ENCODE measurements around the gene NCKIPSD.

NCKIPSD gene

DNA sequence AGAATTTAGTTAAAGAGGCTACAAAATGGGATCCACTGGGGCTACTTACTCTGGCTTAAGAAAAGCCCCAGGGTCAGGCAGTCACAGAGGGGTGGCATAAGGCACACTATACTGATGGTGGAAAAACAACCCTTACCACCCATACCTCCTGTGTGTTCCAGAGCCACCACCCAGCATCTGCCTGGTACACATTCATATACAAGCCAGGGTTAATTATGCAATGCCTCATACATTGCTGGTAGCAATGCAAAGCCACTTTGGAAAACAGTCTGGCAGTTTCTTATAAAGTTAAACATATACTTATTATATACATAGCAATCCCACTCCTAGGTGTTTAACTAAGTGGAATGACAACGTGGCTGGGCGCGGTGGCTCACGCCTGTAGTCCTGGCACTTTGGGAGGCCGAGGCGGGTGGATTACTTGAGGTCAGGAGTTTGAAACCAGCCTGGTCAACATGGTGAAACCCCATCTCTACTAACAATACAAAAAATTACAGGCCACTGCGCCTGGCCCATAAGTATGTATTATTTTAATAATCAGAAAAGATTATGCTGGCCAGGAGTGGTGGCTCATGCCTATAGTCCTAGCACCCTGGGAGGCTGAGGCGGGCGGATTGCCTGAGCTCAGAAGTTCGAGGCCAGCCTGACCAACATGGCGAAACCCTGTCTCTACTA lies 15.2 kb upstream of the NCKIPSD start:
- H3K27me3 ChIP-seq (ENCODE audit: insufficient read depth, low read length, poor library complexity): no peaks in the 10 kb centered on the region
- no peak overlapping the region for H2BK15ac ChIP-seq (replicated peaks; ENCODE audit: low read depth)
- H3K36me3 ChIP-seq (ENCODE audit: control insufficient read depth, insufficient read depth, low read length): peaks cover 2% of the 10 kb centered on the region
- H3K23ac ChIP-seq (ENCODE audit: low read length): no peak overlapping the region
- H3K79me2 ChIP-seq (ENCODE audit: control insufficient read depth, insufficient read depth, low read length): peaks cover 83% of the 10 kb centered on the region
- H4K5ac ChIP-seq (ENCODE audit: low read length): no peak overlapping the region
- H3K9ac ChIP-seq (ENCODE audit: low read length): no peak overlapping the region
- H3K4me2 ChIP-seq (ENCODE audit: low read length): no peak overlapping the region
- H2AK5ac ChIP-seq (ENCODE audit: low read length): no peak overlapping the region
- H3K4me3 ChIP-seq (ENCODE audit: low read length): no peak overlapping the region
- H3K56ac ChIP-seq (ENCODE audit: low read length): no peak overlapping the region
- H4K8ac ChIP-seq (ENCODE audit: low read depth, low read length): no peak overlapping the region
- DNase-seq: no peak
- WGBS (ENCODE audit: extremely low coverage, insufficient coverage, low lambda C conversion rate): no CpG with 5 or more reads among the region's 11 CpGs
- H3K79me1 ChIP-seq (ENCODE audit: low read length): peaks cover 14% of the 10 kb centered on the region
- no peaks in the 10 kb centered on the region for H3K4me1 ChIP-seq (ENCODE audit: control insufficient read depth, low read depth, low read length)
- no peak overlapping the region for H3K4ac ChIP-seq (ENCODE audit: low read depth, low read length)
- no peak overlapping the region for H3K18ac ChIP-seq (ENCODE audit: low read length)
- H2BK5ac ChIP-seq (ENCODE audit: low read length): no peak overlapping the region
- H2BK120ac ChIP-seq (ENCODE audit: low read depth, low read length): no peak overlapping the region
- H3K27ac ChIP-seq (ENCODE audit: low read depth, low read length): no peak overlapping the region

DNA sequence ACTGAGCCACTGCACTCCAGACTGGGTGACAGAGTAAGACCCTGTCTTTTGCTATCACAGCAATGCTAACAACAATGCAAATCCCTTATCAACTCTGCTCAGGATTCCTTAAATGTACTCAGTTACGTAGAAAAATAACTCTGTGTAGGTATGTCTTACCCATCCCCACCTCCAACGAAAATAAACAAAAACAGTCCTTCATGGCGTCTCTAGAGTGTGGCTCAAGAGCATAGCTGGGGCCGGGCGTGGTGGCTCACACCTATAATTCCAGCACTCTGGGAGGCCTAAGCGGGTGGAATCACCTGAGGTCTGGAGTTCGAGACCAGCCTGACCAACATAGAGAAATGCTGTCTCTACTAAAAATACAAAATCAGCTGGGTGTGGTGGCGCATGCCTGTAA lies 13.2 kb upstream of the NCKIPSD start:
- WGBS (ENCODE audit: extremely low coverage, insufficient coverage, low lambda C conversion rate): no CpG with 5 or more reads among the region's 8 CpGs
- no peak overlapping the region for H2BK120ac ChIP-seq (ENCODE audit: low read depth, low read length)
- H3K4ac ChIP-seq (ENCODE audit: low read depth, low read length): no peak overlapping the region
- H3K36me3 ChIP-seq (ENCODE audit: control insufficient read depth, insufficient read depth, low read length): peaks cover 8% of the 10 kb centered on the region
- H2BK5ac ChIP-seq (ENCODE audit: low read length): no peak overlapping the region
- H3K9ac ChIP-seq (ENCODE audit: low read length): no peak overlapping the region
- H3K79me1 ChIP-seq (ENCODE audit: low read length): peaks cover 22% of the 10 kb centered on the region
- no peak overlapping the region for H2AK5ac ChIP-seq (ENCODE audit: low read length)
- peaks cover 74% of the 10 kb centered on the region for H3K79me2 ChIP-seq (ENCODE audit: control insufficient read depth, insufficient read depth, low read length)
- no peak overlapping the region for H4K8ac ChIP-seq (ENCODE audit: low read depth, low read length)
- no peak overlapping the region for H3K4me3 ChIP-seq (ENCODE audit: low read length)
- H3K56ac ChIP-seq (ENCODE audit: low read length): no peak overlapping the region
- no peak for DNase-seq
- no peaks in the 10 kb centered on the region for H3K27me3 ChIP-seq (ENCODE audit: insufficient read depth, low read length, poor library complexity)
- H3K4me1 ChIP-seq (ENCODE audit: control insufficient read depth, low read depth, low read length): no peaks in the 10 kb centered on the region
- no peak overlapping the region for H3K27ac ChIP-seq (ENCODE audit: low read depth, low read length)
- H2BK15ac ChIP-seq (replicated peaks; ENCODE audit: low read depth): no peak overlapping the region
- no peak overlapping the region for H3K18ac ChIP-seq (ENCODE audit: low read length)
- no peak overlapping the region for H4K5ac ChIP-seq (ENCODE audit: low read length)
- no peak overlapping the region for H3K23ac ChIP-seq (ENCODE audit: low read length)
- H3K4me2 ChIP-seq (ENCODE audit: low read length): no peak overlapping the region

DNA sequence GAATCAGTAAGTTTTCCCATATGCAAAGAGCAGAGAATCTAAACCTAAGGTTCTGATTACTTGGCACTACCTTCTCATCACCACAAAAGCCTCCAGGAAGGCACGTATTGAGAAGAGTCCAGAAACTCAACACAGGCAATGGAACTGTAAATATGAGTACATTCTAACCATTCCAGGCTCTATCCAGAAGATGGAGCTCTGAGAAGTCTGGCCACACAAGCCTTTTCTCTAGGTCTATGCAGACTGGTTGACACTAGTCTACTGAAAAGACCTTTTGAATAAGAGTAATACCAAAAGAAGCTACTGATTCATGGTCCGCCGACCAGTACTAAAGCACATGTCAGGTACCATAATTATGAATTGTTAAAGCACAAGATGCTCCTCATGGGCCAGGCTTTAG lies 12.2 kb upstream of the NCKIPSD start:
- Histone ChIP-seq H3K23ac (ENCODE audit: low read length) (no peak overlapping the region), H3K4ac (ENCODE audit: low read depth, low read length) (no peak overlapping the region), H3K27me3 (ENCODE audit: insufficient read depth, low read length, poor library complexity) (no peaks in the 10 kb centered on the region), H2BK120ac (ENCODE audit: low read depth, low read length) (no peak overlapping the region), H2AK5ac (ENCODE audit: low read length) (no peak overlapping the region), H3K79me2 (ENCODE audit: control insufficient read depth, insufficient read depth, low read length) (peaks cover 72% of the 10 kb centered on the region), H3K4me1 (ENCODE audit: control insufficient read depth, low read depth, low read length) (no peaks in the 10 kb centered on the region), H4K8ac (ENCODE audit: low read depth, low read length) (no peak overlapping the region), H3K56ac (ENCODE audit: low read length) (no peak overlapping the region), H3K79me1 (ENCODE audit: low read length) (peaks cover 24% of the 10 kb centered on the region), H3K36me3 (ENCODE audit: control insufficient read depth, insufficient read depth, low read length) (peaks cover 8% of the 10 kb centered on the region), H3K4me2 (ENCODE audit: low read length) (no peak overlapping the region), H4K5ac (ENCODE audit: low read length) (no peak overlapping the region), H2BK15ac (replicated peaks; ENCODE audit: low read depth) (no peak overlapping the region), H3K9ac (ENCODE audit: low read length) (no peak overlapping the region), H3K18ac (ENCODE audit: low read length) (no peak overlapping the region), H2BK5ac (ENCODE audit: low read length) (no peak overlapping the region), H3K4me3 (ENCODE audit: low read length) (no peak overlapping the region), H3K27ac (ENCODE audit: low read depth, low read length) (no peak overlapping the region)
- no CpG with 5 or more reads among the region's 3 CpGs for WGBS (ENCODE audit: extremely low coverage, insufficient coverage, low lambda C conversion rate)
- no peak for DNase-seq

DNA sequence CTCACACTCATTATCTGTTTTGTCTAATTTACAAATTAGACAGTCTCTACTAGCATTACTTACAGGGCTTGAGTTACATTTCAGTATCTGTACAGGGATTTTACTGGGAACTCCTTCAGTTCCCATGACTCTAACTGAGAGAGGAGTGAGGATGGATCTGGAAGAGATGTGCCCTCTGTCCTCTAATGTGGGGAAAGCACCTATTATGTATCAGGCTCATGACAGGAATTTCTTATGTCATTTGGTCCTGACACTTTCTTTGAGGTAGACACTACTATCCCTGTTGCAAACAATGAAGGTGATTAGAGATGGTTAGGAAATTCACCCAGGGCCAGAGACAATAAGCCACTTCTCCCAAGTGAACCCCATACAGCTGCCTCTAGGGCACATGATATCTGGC lies 10.9 kb upstream of the NCKIPSD start:
- Histone ChIP-seq H3K4me3 (ENCODE audit: low read length) (no peak overlapping the region), H3K4me2 (ENCODE audit: low read length) (no peak overlapping the region), H2AK5ac (ENCODE audit: low read length) (no peak overlapping the region), H3K56ac (ENCODE audit: low read length) (no peak overlapping the region), H2BK5ac (ENCODE audit: low read length) (no peak overlapping the region), H3K18ac (ENCODE audit: low read length) (no peak overlapping the region), H3K23ac (ENCODE audit: low read length) (no peak overlapping the region), H3K36me3 (ENCODE audit: control insufficient read depth, insufficient read depth, low read length) (peaks cover 14% of the 10 kb centered on the region), H4K5ac (ENCODE audit: low read length) (no peak overlapping the region), H2BK120ac (ENCODE audit: low read depth, low read length) (no peak overlapping the region), H3K4ac (ENCODE audit: low read depth, low read length) (no peak overlapping the region), H3K27ac (ENCODE audit: low read depth, low read length) (no peak overlapping the region), H4K8ac (ENCODE audit: low read depth, low read length) (no peak overlapping the region), H3K79me2 (ENCODE audit: control insufficient read depth, insufficient read depth, low read length) (peaks cover 58% of the 10 kb centered on the region), H3K9ac (ENCODE audit: low read length) (no peak overlapping the region), H3K27me3 (ENCODE audit: insufficient read depth, low read length, poor library complexity) (no peaks in the 10 kb centered on the region), H2BK15ac (replicated peaks; ENCODE audit: low read depth) (no peak overlapping the region), H3K79me1 (ENCODE audit: low read length) (peaks cover 28% of the 10 kb centered on the region), H3K4me1 (ENCODE audit: control insufficient read depth, low read depth, low read length) (no peaks in the 10 kb centered on the region)
- DNase-seq: no peak

DNA sequence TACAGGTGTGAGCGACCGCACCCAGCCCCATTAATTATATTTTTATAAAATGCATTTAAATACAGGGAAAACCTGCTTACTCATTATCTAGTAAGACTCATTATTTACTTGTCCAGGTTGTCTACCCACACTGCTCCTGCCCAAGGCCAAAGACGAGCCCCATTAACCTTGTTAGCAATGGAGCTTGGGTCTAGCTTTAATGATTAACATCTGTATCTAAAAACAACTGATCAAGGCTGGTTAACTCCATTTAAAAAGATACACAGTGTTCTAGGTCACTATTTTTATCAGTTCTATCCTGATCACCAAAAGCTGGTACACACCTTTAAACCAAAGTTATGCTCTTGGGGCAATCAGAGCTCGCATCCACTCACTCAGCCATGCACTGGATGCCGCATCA lies 10.4 kb upstream of the NCKIPSD start:
- H3K23ac ChIP-seq (ENCODE audit: low read length): no peak overlapping the region
- no peak overlapping the region for H3K4ac ChIP-seq (ENCODE audit: low read depth, low read length)
- H3K4me3 ChIP-seq (ENCODE audit: low read length): no peak overlapping the region
- no peak overlapping the region for H2BK15ac ChIP-seq (replicated peaks; ENCODE audit: low read depth)
- no peak overlapping the region for H3K9ac ChIP-seq (ENCODE audit: low read length)
- no peak overlapping the region for H4K8ac ChIP-seq (ENCODE audit: low read depth, low read length)
- peaks cover 28% of the 10 kb centered on the region for H3K79me1 ChIP-seq (ENCODE audit: low read length)
- H2AK5ac ChIP-seq (ENCODE audit: low read length): no peak overlapping the region
- DNase-seq: no peak
- H3K27me3 ChIP-seq (ENCODE audit: insufficient read depth, low read length, poor library complexity): no peaks in the 10 kb centered on the region
- no peak overlapping the region for H4K5ac ChIP-seq (ENCODE audit: low read length)
- no peak overlapping the region for H3K56ac ChIP-seq (ENCODE audit: low read length)
- WGBS (ENCODE audit: extremely low coverage, insufficient coverage, low lambda C conversion rate): no CpG with 5 or more reads among the region's 5 CpGs
- H3K4me2 ChIP-seq (ENCODE audit: low read length): no peak overlapping the region
- peaks cover 15% of the 10 kb centered on the region for H3K36me3 ChIP-seq (ENCODE audit: control insufficient read depth, insufficient read depth, low read length)
- H3K79me2 ChIP-seq (ENCODE audit: control insufficient read depth, insufficient read depth, low read length): peaks cover 57% of the 10 kb centered on the region
- no peak overlapping the region for H2BK120ac ChIP-seq (ENCODE audit: low read depth, low read length)
- H2BK5ac ChIP-seq (ENCODE audit: low read length): no peak overlapping the region
- no peak overlapping the region for H3K27ac ChIP-seq (ENCODE audit: low read depth, low read length)
- H3K4me1 ChIP-seq (ENCODE audit: control insufficient read depth, low read depth, low read length): no peaks in the 10 kb centered on the region
- no peak overlapping the region for H3K18ac ChIP-seq (ENCODE audit: low read length)

DNA sequence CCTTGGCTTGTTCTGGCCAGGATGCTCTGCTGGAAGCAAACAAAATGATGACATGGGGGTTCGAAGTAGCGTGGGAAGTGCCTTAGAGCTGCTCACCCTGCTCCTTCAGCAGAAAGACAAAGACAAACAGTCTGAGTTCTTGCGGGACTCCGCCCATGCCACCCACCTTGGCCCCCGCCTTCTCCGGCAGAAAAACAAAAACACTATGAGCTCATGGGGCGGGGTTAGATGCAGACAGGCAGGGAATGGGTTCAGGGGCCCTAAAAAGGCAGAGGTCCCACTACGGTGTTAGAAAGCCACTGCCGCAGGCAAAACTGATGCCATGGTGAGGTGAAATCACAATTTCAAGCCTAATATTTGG lies 9.7 kb upstream of the NCKIPSD start:
- Histone ChIP-seq H3K4me2 (ENCODE audit: low read length) (no peak overlapping the region), H3K4me3 (ENCODE audit: low read length) (no peak overlapping the region)
- peak; percentile 89 for DNase-seq

More for the DNA sequence above, 9.7 kb upstream of the NCKIPSD start:
- Histone ChIP-seq H2BK5ac (ENCODE audit: low read length) (no peak overlapping the region), H3K56ac (ENCODE audit: low read length) (no peak overlapping the region), H2AK5ac (ENCODE audit: low read length) (no peak overlapping the region), H3K27ac (ENCODE audit: low read depth, low read length) (peak overlapping the region; percentile 34), H3K36me3 (ENCODE audit: control insufficient read depth, insufficient read depth, low read length) (peaks cover 19% of the 10 kb centered on the region), H3K79me2 (ENCODE audit: control insufficient read depth, insufficient read depth, low read length) (peaks cover 49% of the 10 kb centered on the region), H3K79me1 (ENCODE audit: low read length) (peaks cover 28% of the 10 kb centered on the region), H4K8ac (ENCODE audit: low read depth, low read length) (no peak overlapping the region), H4K5ac (ENCODE audit: low read length) (no peak overlapping the region), H2BK120ac (ENCODE audit: low read depth, low read length) (no peak overlapping the region), H3K23ac (ENCODE audit: low read length) (no peak overlapping the region), H3K4me1 (ENCODE audit: control insufficient read depth, low read depth, low read length) (no peaks in the 10 kb centered on the region), H3K4ac (ENCODE audit: low read depth, low read length) (no peak overlapping the region), H3K27me3 (ENCODE audit: insufficient read depth, low read length, poor library complexity) (no peaks in the 10 kb centered on the region), H3K9ac (ENCODE audit: low read length) (peak overlapping the region; percentile 13), H3K18ac (ENCODE audit: low read length) (no peak overlapping the region), H2BK15ac (replicated peaks; ENCODE audit: low read depth) (no peak overlapping the region)
- WGBS (ENCODE audit: extremely low coverage, insufficient coverage, low lambda C conversion rate): no CpG with 5 or more reads among the region's 9 CpGs

All from mesendoderm (in vitro differentiated cells).